ENCODE results near the gene EPS8L2. TPM values are rescaled to one million over a fixed set of nuclear protein-coding genes. Genes with fewer than 3 reads are reported as not detected.

The EPS8L2 gene
- total and polyA plus RNA-seq, 9 of the 15 experiments (the other 6 are each of a cell fraction or from before 2014, with no cell fraction given) = 0.75 to 17.0 (median 3.7) TPM

DNA sequence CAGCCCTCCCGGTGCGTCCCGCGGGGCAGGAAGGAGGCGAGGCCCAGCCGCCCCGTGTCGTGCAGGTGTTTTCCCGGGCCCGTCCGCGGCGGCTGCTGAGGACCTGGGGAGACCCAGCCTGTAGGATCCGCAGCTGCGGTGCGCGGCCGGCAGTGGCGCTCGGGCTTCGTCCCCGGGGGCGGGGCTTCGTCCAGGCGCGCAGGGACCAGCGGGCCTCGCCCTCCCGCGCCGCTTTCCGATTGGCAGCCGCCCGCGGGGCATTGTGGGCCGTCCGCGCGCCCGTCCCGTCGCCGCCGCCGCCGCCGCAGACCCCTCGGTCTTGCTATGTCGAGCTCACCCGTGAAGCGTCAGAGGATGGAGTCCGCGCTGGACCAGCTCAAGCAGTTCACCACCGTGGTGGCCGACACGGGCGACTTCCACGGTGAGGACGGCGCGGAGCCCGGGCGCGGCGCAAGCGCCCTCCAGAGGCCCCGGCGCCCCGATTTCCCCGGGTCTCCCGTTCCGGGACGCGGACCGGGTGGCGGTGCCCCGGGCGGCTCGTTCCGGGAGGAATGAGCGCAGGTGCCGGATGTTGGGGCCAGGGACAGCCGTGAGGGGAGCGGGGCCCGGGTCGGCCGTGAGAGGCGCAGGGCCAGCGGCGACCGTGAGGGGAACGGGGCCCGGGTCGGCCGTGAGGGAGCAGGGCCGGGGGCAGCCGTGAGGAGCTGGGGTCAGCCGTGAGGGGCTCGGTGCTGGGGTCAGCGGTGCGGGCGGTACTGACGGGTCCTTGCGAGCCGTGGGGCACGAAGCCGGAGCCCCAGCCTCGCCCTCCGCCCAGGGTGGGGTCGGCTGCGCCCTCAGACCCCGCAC lies 41.4 kb downstream of the EPS8L2 start, which contains the start of gene TALDO1 (continued):
- TF ChIP-seq CHD7 (IDR thresholded peaks at IDR 0.05; ENCODE audit: low read depth, low read length) = no peak
- TF ChIP-seq, protein P1, sequence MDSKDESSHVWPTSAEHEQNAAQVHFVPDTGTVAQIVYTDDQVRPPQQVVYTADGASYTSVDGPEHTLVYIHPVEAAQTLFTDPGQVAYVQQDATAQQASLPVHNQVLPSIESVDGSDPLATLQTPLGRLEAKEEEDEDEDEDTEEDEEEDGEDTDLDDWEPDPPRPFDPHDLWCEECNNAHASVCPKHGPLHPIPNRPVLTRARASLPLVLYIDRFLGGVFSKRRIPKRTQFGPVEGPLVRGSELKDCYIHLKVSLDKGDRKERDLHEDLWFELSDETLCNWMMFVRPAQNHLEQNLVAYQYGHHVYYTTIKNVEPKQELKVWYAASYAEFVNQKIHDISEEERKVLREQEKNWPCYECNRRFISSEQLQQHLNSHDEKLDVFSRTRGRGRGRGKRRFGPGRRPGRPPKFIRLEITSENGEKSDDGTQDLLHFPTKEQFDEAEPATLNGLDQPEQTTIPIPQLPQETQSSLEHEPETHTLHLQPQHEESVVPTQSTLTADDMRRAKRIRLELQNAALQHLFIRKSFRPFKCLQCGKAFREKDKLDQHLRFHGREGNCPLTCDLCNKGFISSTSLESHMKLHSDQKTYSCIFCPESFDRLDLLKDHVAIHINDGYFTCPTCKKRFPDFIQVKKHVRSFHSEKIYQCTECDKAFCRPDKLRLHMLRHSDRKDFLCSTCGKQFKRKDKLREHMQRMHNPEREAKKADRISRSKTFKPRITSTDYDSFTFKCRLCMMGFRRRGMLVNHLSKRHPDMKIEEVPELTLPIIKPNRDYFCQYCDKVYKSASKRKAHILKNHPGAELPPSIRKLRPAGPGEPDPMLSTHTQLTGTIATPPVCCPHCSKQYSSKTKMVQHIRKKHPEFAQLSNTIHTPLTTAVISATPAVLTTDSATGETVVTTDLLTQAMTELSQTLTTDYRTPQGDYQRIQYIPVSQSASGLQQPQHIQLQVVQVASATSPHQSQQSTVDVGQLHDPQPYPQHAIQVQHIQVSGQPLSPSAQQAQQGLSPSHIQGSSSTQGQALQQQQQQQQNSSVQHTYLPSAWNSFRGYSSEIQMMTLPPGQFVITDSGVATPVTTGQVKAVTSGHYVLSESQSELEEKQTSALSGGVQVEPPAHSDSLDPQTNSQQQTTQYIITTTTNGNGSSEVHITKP (IDR thresholded peaks at IDR 0.05; ENCODE audit: partially characterized antibody) = no peak
- no peak for TF ChIP-seq ZNF41 (CRISPR knock-in tag; conservative IDR thresholded peaks at IDR 0.05)
- TF ChIP-seq CXXC5 (CRISPR knock-in tag; IDR thresholded peaks at IDR 0.05) = peak; percentile 80
- no peak for TF ChIP-seq NR1H2 (CRISPR knock-in tag; IDR thresholded peaks at IDR 0.05)
- TF ChIP-seq ZKSCAN1 (IDR thresholded peaks at IDR 0.05; ENCODE audit: low read depth, low read length) = no peak
- no peak for TF ChIP-seq SETDB1 (IDR thresholded peaks at IDR 0.05; ENCODE audit: low read length)
- TF ChIP-seq IRF9 (tag; IDR thresholded peaks at IDR 0.05) = no peak
